Suppressor macrophage treated with lipopolysaccharide for 4 hours (primary cell): Measurements from ENCODE around the gene SLC43A2.
"Not testable (repeated sequence)": the region's sequence is repeated elsewhere in the genome, so short reads cannot be mapped to it uniquely, and the experiment has no call there.

ENCODE experiments used
- DNase-seq: peaks from one replicate; pipeline ENCODE4 v3.0.0-alpha.2; 2020

Gene SLC43A2

GRCh38 chr17:1532836-1533602, 95.6 kb downstream of the SLC43A2 start:
- DNase-seq, result peak; percentile 25

- no peak for DNase-seq
Observed at GRCh38 chr17:1529863-1530262, 98.8 kb downstream of the SLC43A2 start.

- not testable (repeated sequence) for DNase-seq
Observed at GRCh38 chr17:1526876-1527275, 101.8 kb downstream of the SLC43A2 start.

GRCh38 chr17:1522626-1523025, 106.0 kb downstream of the SLC43A2 start:
- no peak for DNase-seq

DNA sequence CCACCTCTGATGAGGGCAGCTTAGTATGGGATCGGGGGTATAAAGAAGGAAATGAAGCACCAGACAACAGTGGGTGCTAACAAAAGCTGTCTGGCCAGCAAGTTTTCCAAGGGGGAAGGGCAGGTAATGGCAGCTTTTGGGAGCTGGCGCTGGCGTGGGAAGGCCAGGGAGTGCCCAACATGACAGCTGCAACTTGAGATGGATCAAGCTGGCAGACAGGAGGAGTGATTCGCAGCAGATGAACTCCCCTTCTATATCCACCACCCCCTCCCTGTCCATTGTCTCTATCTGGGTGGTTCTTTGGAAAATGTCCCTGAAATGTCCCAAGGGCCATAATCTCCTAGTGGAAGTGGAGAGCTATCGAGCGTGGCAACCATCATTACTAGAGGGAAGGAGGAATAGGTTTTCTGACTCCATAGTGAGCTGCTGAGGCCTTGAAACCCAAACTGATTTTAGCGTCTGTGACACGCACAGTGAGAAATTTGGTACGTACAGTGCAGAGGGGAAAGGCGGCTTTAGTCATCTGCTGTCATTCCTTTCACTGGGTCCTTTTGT, 107.5 kb downstream of the SLC43A2 start:
- DNase-seq, result no peak

GRCh38 chr17:1519678-1520077, 109.0 kb downstream of the SLC43A2 start:
- DNase-seq, result no peak
